NCI-H460 (cell line): Measurements from ENCODE around the gene SPOP. TPM values are rescaled to one million over a fixed set of nuclear protein-coding genes. Genes with fewer than 3 reads are reported as not detected.
"Not testable (repeated sequence)": the region's sequence is repeated elsewhere in the genome, so short reads cannot be mapped to it uniquely, and the experiment has no call there.

Source experiments
- DNase-seq: peaks from one replicate; pipeline ENCODE4 v3.0.0-alpha.2; 2016; ENCODE audit warnings: low read depth; ENCODE audit errors: extremely low read depth
- total RNA-seq: library from RNA; depleted of rRNA; stranded (reverse); fragments of >200 nt; shearing (Covaris generic); gene quantifications from 2 replicates; pipeline ENCODE4 v1.2.3, GENCODE V29; 2014

Gene SPOP
- total RNA-seq, 1 experiment from 2014 or later, result 51.0 TPM

- DNase-seq, result no peak
These were observed 18.1 kb downstream of the SPOP start for GRCh38 chr17:49659661-49660382.

- no peak for DNase-seq
These were observed 21.6 kb downstream of the SPOP start for GRCh38 chr17:49656247-49656646.

- DNase-seq, result no peak
These were observed 30.7 kb downstream of the SPOP start for GRCh38 chr17:49647256-49647585.

DNA sequence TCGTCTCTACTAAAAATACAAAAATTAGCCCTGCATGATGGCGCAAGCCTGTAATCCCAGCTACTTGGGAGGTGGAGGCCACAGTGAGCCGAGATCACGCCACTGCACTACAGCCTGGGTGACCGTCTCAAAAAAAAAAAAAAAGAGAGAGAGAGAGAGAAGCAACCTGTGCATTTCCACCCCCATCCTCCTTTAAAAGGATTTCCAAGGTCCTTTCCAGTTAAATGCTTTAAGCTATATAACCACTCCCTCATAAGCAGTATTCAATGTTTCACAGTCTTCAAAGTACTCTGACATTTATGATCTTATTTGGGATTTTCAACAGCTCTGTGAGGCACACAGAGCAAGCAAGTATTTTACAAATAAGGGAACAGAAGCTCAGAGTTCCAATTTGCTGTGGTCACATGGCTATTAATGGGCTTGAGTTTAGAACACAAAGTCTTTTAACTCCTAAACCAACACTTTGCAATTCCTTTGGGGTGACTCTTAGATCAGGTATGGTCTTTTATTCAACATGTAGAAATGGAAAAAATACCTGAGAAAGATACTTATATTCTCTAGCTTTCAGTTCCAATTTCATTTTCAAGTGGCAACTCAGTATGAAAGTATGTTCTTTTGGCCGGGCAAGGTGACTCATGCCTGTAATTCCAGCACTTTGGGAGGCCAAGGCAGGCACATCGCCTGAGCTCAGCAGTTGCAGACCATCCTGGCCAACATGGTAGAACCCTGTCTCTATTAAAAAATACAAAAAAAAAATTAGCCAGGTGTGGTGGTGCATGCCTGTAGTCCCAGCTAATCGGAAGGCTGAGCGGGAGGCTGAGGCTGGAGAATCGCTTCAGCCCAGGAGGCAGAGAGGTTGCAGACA, 31.3 kb downstream of the SPOP start:
- no peak for DNase-seq

- not testable (repeated sequence) for DNase-seq
These were observed 31.9 kb downstream of the SPOP start for GRCh38 chr17:49646056-49646390.

- DNase-seq, result no peak
These were observed 32.2 kb downstream of the SPOP start for GRCh38 chr17:49645654-49646053.

- DNase-seq, result no peak
These were observed 37.3 kb downstream of the SPOP start for GRCh38 chr17:49640556-49640955.

- no peak for DNase-seq
These were observed 39.1 kb downstream of the SPOP start for GRCh38 chr17:49638818-49639217.

DNA sequence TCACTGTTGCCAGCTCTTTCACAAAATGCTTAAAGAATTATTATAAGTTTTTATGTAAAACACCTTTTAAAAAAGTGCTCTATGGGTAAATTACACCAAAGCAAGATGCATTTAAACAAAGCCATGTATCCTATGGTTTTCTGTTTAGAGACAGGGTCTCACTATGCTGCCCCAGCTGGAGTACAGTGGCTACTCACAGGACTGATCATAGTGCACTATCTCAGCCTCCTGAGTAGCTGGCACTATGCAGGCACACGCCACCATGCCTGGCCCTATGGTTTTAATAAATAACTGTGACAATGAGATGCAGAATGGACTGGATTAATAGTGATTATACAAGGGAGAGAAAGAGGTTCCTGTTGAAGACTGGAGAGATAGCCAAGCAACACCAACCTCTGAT, 40.2 kb downstream of the SPOP start:
- no peak for DNase-seq

GRCh38 chr17:49637050-49637449, 40.8 kb downstream of the SPOP start:
- no peak for DNase-seq

DNA sequence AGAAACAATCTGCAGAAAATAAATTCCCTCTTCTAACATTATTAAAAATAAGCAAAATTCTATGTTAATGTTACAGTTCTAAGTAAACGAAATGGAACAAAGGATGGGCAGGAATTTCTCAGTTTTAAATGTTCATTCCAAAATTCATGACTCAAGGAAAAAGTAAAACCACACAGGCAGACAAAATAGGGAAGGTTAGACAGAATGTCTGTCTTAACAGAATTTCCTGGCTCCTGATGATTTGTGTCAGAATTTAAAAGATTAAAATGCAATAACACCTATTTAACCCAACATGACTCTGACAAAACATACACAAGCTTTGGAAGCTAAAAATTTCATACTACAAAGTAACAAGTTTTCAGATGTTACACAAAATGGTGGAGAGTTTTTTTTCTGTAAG, 42.8 kb downstream of the SPOP start:
- DNase-seq, result no peak

- no peak for DNase-seq
These were observed 43.4 kb downstream of the SPOP start for GRCh38 chr17:49634485-49634860.

DNA sequence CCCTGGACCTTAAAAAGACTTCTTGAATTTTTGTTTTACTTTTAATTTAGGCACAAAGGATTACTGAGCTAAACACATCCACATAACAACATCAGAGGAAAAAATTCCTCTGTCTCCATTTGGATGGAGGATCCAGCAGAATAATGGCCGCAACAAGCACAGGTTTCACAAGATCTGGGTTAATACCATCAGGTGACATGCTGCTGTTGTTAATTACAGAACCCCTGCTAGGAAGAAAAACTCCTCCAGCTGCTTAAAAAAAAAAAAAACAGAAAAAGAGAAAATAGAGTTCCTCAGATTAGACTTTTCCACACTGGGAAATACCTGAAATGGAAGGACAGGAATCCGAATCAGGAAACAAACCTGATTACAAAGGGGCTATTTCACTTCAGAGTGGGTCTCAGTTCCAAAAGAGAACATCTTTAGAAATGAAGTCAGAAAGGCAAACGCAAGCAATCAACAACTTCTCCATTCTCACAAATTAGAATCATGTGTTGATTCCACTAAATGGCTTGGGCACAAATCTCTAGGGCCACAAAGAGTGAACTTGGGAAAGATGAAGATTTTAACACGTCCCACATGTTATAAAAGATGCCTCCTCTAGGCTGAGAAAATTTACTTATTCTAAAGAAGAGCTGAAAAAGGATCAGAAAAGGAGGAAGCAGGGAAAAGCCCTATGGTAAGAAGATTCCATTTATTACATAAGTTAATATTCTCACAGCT, 44.0 kb downstream of the SPOP start:
- DNase-seq, result no peak

GRCh38 chr17:49633250-49633649, 44.6 kb downstream of the SPOP start:
- DNase-seq, result no peak

DNA sequence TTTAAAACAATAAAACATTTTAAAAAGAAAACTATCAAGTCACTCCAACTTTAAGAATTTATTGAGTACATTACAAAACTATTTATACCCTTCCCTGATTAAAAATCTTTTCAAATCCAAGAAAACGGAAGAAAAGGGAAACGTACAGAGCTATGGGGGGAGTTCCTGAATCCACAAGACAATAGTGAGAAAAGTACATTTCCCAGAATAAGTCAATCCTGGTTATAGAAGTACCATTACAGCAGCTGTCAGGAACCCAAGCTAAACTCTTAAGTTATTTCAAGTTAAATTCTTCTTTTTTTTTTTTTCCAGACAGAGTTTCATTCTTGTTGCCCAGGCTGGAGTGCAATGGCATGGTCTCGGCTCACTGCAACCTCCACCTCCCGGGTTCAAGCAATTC, 45.7 kb downstream of the SPOP start:
- no peak for DNase-seq

DNA sequence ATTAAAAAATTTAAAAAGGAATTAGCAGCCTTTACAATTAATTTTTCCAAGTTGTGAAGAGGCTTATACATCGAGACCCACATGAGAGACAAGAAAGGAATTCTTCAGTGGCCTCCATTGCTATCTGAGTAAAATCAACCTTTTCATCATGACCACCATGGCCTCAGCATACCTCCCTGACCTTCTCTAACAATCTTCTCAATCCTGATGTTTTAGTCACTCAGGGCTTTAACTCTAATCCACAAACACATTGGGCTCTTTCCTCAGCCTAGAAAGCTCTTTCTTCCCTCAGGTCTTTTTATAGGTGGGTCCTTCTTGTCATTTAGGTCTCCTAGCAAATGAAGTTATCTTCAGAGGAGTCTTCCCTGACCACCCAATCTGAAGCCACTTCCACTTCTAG, 46.4 kb downstream of the SPOP start:
- DNase-seq, result no peak

- DNase-seq, result no peak
These were observed 47.6 kb downstream of the SPOP start for GRCh38 chr17:49630113-49630900.

- DNase-seq, result no peak
These were observed 48.5 kb downstream of the SPOP start for GRCh38 chr17:49629447-49629846.

GRCh38 chr17:49624896-49625295, 53.0 kb downstream of the SPOP start:
- no peak for DNase-seq

GRCh38 chr17:49621946-49622529, 55.9 kb downstream of the SPOP start:
- DNase-seq, result no peak

DNA sequence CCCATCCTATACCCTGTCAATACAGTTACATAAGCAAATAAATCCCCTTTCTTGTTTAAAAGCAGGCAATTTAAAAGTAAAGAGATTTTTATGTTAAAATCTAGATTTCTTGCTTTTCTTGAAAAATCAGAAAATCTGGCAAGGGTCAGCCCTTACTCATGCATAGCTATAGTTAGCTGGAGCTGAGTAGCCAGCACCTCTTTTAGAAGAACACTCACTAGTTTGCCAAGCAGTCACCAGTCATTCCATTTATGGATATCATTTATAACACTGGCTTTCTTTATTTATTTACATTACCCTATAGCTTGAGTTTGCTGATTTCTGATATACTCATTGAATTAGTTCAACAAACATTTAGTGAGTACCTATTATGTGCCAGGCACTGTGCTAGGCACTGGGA, 56.5 kb downstream of the SPOP start:
- no peak for DNase-seq
